Loucy (cell line): Measurements from ENCODE around the gene DUS2.
"Not testable (repeated sequence)": the region's sequence is repeated elsewhere in the genome, so short reads cannot be mapped to it uniquely, and the experiment has no call there.

Source experiments
- H2AFZ ChIP-seq: fragments of 200-600 bp; sonication (generic); 2 replicates; pipeline ENCODE4 v1.6.0; 2016; ENCODE audit warnings: antibody characterized with exemption, mild to moderate bottlenecking, low read length, moderate library complexity
- H3F3A ChIP-seq: fragments of 200-600 bp; 2 replicates; pipeline ENCODE4 v1.6.0; 2016; ENCODE audit warnings: antibody characterized with exemption, low read depth, mild to moderate bottlenecking
- H3K27me3 ChIP-seq: fragments of 200-600 bp; sonication (generic); 2 replicates; pipeline ENCODE4 v1.6.1; 2014; ENCODE audit warnings: low read length, mild to moderate bottlenecking; ENCODE audit not compliant: insufficient read depth, poor library complexity, severe bottlenecking
- H3K36me3 ChIP-seq: fragments of 200-600 bp; sonication (generic); 2 replicates; pipeline ENCODE4 v1.6.1; 2016; ENCODE audit warnings: low read length; ENCODE audit not compliant: insufficient read depth
- H3K4me1 ChIP-seq: fragments of 200-600 bp; sonication (generic); 2 replicates; pipeline ENCODE4 v1.5.1; 2014; ENCODE audit warnings: low read length, mild to moderate bottlenecking; ENCODE audit not compliant: insufficient read depth, poor library complexity, severe bottlenecking
- H3K4me2 ChIP-seq: fragments of 200-600 bp; sonication (generic); 2 replicates; pipeline ENCODE4 v1.6.0; 2014; ENCODE audit warnings: antibody characterized with exemption, low read length, low read depth, mild to moderate bottlenecking; ENCODE audit not compliant: poor library complexity, severe bottlenecking
- H3K4me3 ChIP-seq: fragments of 200-600 bp; sonication (generic); 2 replicates; pipeline ENCODE4 v1.5.1; 2014; ENCODE audit warnings: low read length, mild to moderate bottlenecking, mixed read lengths; ENCODE audit not compliant: poor library complexity, severe bottlenecking
- H3K79me2 ChIP-seq: fragments of 200-600 bp; sonication (generic); 2 replicates; pipeline ENCODE4 v1.6.1; 2014; ENCODE audit warnings: low read length; ENCODE audit not compliant: insufficient read depth
- H3K9ac ChIP-seq: fragments of 200-600 bp; sonication (generic); 2 replicates; pipeline ENCODE4 v1.6.0; 2014; ENCODE audit warnings: mild to moderate bottlenecking, low read depth, low read length, moderate library complexity; ENCODE audit not compliant: poor library complexity, severe bottlenecking
- H3K9me2 ChIP-seq: fragments of 200-600 bp; sonication (generic); replicated peaks from 2 replicates; pipeline ENCODE4 v1.6.1; 2016; ENCODE audit warnings: low read depth, low read length, mixed read lengths
- H3K9me3 ChIP-seq: fragments of 200-600 bp; sonication (generic); 2 replicates; pipeline ENCODE4 v1.6.1; 2014; ENCODE audit warnings: mild to moderate bottlenecking, antibody characterized with exemption, low read length, low read depth; ENCODE audit not compliant: insufficient read depth
- H4K20me1 ChIP-seq: fragments of 200-600 bp; sonication (generic); 2 replicates; pipeline ENCODE4 v1.6.0; 2014; ENCODE audit warnings: antibody characterized with exemption, low read length, mild to moderate bottlenecking; ENCODE audit not compliant: insufficient read depth, poor library complexity, severe bottlenecking
- EZH2phosphoT487 ChIP-seq: fragments of 200-600 bp; IDR thresholded peaks from 2 replicates; pipeline ENCODE4 v1.6.1; 2018; ENCODE audit warnings: antibody characterized with exemption, mild to moderate bottlenecking, moderate library complexity, borderline replicate concordance
- TF ChIP-seq, protein P1 (sequence below): fragments of 200-600 bp; sonication (generic); conservative IDR thresholded peaks from 2 replicates; pipeline ENCODE4 v1.5.1; 2014; ENCODE audit warnings: mild to moderate bottlenecking, antibody characterized with exemption, low read length

Gene DUS2

DNA sequence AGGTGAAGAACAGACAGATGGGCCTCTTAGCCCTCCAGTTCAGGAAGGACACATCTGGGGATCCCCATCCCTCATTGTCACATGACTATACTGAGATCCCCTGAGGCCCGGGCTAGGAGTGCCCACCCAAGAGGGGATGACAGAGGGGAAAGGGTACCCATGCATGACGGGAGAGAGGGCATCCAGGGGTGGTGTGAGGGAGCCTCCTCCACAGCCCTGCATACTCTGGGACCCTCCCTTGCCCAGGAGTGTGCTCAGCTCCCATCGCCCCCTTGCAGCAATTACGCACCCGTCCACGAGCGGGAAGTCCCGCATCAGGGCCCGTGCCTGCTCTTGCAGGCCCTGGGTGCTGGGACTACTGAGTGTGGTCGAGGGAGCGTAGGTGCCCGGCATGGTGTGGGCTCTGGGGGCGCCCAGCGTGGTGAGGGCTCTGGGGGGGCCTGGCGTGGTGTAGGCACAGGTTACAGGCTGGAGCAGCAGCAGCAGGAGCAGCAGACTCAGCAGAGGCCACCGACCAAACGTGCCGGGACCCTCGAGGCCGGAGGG, 30.4 kb upstream of the DUS2 start:
- H4K20me1 ChIP-seq: no peaks in the 10 kb centered on the region
- no peak overlapping the region for H3K4me3 ChIP-seq
- H3K9me2 ChIP-seq: no peaks in the 10 kb centered on the region
- no peaks in the 10 kb centered on the region for H3K79me2 ChIP-seq
- no peak overlapping the region; the same call in 1 of the 2 replicates for H2AFZ ChIP-seq
- peak overlapping the region; percentile 51 for H3K4me2 ChIP-seq
- peaks cover 7% of the 10 kb centered on the region for H3K4me1 ChIP-seq
- H3F3A ChIP-seq: no peaks in the 10 kb centered on the region
- no peak overlapping the region for H3K9ac ChIP-seq
- H3K9me3 ChIP-seq: no peaks in the 10 kb centered on the region
- no peaks in the 10 kb centered on the region for H3K36me3 ChIP-seq
- no peaks in the 10 kb centered on the region for H3K27me3 ChIP-seq
- TF ChIP-seq, protein P1, sequence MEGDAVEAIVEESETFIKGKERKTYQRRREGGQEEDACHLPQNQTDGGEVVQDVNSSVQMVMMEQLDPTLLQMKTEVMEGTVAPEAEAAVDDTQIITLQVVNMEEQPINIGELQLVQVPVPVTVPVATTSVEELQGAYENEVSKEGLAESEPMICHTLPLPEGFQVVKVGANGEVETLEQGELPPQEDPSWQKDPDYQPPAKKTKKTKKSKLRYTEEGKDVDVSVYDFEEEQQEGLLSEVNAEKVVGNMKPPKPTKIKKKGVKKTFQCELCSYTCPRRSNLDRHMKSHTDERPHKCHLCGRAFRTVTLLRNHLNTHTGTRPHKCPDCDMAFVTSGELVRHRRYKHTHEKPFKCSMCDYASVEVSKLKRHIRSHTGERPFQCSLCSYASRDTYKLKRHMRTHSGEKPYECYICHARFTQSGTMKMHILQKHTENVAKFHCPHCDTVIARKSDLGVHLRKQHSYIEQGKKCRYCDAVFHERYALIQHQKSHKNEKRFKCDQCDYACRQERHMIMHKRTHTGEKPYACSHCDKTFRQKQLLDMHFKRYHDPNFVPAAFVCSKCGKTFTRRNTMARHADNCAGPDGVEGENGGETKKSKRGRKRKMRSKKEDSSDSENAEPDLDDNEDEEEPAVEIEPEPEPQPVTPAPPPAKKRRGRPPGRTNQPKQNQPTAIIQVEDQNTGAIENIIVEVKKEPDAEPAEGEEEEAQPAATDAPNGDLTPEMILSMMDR: no peak
- no peak for TF ChIP-seq EZH2phosphoT487

DNA sequence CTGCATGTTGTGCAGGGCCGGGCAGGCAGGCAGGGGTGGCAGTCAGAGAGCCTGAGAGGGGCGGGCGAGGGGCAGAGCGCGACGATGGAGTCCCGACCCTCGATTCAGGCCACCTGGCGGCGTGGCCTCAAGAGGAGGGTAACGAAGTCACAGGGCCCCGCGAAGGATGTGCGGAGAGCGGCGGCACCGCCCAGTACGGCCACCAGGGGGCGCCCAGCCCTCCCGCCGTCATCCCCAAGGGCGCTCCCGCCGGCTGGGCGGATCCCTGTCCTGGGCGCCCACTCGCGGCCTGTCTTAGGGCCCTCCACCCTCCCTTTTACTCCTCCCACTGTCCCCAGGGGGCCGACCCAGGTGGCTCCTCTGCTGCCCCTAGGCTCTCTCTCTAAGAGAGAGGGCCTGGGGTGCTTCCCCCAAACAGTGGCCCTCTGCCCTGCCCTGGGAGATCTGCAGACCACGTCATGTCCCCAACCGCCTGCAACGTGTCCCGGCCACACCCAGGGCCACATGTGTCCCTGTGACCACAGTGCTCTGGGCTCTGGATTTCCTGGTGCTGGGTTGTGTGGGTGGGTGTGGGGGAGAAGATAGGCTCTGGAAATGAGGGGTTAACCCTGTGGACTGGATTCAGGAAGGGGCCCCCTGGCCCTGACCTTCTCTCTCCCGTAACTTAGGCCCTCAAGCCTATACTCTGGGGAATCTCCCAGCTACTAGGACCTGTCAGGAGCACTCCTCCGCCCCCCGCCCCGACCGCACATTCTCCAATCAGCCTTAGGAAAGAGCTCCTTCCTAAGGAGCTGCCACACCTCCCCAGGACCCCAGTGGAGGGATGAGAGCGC, 29.7 kb upstream of the DUS2 start:
- Histone ChIP-seq H3K4me3 (peak overlapping the region; percentile 7), H3K9me3 (no peaks in the 10 kb centered on the region), H3K9me2 (no peaks in the 10 kb centered on the region), H3K27me3 (no peaks in the 10 kb centered on the region), H2AFZ (peak overlapping the region; percentile 83), H3K79me2 (no peaks in the 10 kb centered on the region), H4K20me1 (no peaks in the 10 kb centered on the region), H3K36me3 (no peaks in the 10 kb centered on the region), H3K4me2 (peak overlapping the region; percentile 51), H3K9ac (peak overlapping the region; percentile 61), H3K4me1 (peaks cover 7% of the 10 kb centered on the region), H3F3A (no peaks in the 10 kb centered on the region)
- TF ChIP-seq, protein P1: peak; percentile 86
- TF ChIP-seq EZH2phosphoT487: no peak

DNA sequence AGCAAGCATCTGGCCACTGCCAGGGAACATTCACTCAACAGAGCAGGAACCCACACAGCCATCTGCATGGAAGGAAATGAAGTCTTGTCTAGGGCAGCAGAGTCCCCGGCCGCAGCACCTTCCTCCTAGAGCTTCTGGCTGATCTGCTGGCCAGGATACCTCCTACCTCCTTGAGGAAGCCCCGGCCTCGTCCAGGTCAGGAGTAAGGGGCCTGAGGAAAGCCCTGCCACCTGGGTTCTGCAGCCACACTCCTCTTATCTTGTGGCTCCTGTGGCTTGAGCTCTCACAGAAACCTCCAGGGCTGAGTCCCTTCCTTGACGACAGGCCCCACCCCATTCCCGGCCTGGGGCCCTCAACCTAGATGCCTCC, 29.1 kb upstream of the DUS2 start:
- H4K20me1 ChIP-seq, H3F3A ChIP-seq, H3K4me3 ChIP-seq, H2AFZ ChIP-seq, H3K36me3 ChIP-seq, H3K79me2 ChIP-seq, H3K27me3 ChIP-seq, H3K4me1 ChIP-seq, H3K9me2 ChIP-seq, H3K9me3 ChIP-seq: not testable (repeated sequence)
- Histone ChIP-seq H3K4me2 (peak overlapping the region; percentile 51), H3K9ac (peak overlapping the region; percentile 61)
